GM19455 (cell line): ENCODE data around the gene SPPL3.

Experiments used
- ATAC-seq: cut with Tn5 transposase; IDR thresholded peaks from one replicate; pipeline ENCODE4 v1.9.1; 2021; ENCODE audit not compliant: unreplicated experiment

The SPPL3 gene

DNA sequence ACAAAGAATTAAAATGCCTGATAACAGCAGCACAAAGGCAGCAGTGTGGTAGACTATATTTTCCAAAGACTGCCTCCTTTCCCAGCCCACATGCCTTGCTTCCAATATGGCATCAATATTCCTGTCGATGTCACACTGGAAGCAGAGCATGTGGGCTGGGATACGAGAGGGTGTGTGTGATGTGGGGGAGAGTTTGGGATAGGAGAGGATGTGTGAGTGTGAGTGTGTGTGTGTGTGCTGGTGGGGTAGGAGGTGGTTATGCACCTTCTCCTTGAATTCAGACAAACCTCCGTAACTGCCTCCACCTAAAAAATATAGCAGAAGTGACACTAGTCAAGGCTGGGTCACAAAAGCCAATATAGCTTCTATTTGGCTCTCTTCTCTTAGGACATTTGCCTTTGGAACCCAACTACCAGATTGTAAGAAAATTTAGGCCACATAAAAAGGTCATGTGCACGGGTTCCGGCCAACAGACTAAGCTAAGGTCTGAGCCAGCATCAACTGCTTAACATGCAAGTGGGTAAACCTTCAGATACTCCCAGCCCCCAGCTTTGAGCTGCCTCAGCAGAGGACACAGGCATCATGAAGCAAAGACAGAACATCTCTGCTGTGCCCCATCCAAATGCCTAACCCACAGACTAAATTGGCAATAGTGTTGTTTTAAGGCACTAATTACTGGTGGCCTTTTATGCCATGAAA lies 29.5 kb downstream of the SPPL3 start:
- ATAC-seq, result no peak

DNA sequence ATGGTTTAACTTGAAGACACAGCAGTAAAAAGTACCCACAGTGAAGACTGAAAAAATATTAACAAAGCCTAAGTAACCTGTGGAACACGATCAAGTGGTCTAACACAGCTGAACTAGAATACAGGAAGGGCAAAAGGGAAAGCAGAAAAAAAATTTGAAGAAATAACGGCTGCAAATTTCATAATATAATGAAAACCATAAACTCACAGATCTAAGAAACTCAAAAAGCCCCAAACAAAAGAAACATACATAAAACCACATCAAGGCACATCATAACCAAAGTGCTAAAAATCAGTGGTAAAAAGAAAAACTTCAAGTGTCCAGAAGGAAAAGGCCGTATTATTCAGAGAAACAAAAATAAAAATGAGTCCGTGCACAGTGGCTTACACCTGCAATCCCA lies 30.9 kb downstream of the SPPL3 start:
- no peak for ATAC-seq

DNA sequence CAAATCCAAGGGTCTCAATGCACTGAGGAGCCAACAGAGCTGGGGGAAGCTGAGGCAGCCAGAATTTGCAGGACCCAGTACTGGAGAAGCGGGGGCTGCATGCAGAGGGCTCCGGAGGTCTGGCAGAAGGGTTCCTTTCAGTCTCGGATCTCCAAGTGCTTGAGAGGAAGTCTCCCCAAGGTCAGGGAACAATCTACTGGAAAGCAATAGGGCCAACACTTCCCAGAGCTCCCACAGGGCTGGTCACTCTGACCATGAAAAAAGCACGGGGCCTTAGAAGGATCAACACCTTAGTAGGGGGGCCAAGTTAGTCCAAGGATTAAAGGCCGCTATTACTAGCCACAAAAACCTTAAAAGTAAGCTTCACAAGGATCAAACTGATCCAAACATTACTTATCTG lies 31.7 kb downstream of the SPPL3 start:
- no peak for ATAC-seq

DNA sequence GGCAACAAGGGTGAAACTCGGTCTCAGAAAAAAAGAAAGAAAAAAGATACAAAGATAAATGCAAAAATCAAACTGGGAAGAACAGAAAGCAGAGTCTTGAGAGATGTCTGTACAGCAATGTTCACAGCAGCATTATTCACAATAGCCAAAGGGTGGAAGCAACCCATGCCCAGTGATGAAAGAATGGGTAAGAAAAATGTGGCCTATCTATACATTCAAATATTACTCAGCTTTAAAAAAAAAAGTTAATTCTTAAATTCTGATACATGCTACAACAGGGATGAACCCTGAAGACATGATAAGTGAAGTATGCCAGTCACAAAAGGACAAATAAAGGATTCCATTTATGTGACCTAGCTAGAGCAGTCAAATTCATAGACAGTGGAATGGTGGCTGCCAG lies 33.7 kb downstream of the SPPL3 start:
- ATAC-seq, result no peak

DNA sequence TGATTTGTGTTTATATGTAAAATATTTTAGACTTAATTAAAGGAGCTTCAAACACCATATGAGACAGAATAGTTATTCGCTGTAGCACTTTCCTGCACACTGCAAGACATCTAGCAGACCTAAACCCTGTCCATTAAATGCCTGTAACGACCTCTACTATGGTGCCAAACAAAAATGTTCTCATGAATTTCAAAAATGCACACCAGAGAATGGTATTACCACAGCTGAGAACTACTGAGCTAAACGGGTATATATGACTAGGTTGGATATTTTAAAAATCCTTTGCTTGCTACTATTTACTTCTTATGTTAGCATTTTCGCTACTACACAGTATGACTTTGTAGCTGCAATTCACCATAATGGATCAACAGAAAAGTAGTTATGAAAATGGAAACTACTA lies 34.8 kb downstream of the SPPL3 start:
- ATAC-seq, result no peak

DNA sequence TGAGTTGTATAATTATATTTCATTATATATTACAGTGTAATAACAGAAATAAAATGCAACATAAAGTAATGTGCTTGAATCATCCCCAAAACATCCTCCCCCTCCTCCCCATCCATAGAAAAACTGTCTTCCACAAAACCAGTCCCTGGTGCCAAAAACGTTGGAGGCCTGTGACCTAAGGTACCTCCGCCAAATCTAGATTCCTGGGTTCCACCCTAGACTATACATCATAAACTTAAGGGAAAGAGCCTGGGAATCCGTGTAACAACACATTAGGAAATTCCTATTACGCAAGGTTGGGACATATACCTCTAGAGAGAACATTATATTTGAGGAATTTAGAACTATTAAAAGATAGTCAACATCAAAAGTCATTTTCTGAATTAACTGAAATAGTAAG lies 38.0 kb downstream of the SPPL3 start:
- ATAC-seq, result no peak

DNA sequence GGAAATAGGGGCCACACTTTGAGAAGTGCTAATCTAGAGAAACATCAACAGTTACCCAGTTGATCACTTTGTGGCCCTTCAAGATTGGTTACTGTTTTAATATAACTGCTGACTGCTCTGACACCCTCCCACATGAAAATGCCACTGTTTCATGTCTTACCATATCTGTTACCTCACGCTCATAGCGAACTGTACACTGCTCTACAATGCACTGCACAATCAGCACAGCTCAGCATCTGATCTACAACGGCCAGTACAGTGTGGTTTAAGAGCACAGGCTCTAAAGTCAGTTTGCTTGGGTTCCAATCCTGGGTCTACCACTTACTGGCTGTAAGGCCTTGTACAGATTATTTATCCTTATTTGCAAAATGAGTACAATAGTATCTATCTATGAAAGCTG lies 39.1 kb downstream of the SPPL3 start:
- ATAC-seq, result no peak

DNA sequence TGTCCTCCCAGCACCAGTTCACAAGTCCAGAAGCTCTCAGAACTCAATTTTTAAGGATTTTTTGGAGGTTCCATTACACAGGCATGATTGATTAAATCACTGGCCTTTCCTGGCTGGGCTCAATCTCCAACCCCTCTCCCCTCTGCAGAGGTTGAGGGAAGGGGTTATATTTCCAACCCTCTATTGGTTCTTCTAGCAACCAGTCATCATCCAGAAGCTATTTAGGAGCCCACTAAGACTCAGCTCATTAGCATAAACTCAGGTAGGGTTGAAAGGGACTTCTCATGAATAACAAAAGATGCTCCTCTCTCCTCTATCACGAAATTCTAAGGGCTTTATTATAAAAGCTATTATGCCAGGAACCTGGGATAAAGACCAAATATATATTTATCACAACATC lies 41.5 kb downstream of the SPPL3 start:
- ATAC-seq, result no peak

DNA sequence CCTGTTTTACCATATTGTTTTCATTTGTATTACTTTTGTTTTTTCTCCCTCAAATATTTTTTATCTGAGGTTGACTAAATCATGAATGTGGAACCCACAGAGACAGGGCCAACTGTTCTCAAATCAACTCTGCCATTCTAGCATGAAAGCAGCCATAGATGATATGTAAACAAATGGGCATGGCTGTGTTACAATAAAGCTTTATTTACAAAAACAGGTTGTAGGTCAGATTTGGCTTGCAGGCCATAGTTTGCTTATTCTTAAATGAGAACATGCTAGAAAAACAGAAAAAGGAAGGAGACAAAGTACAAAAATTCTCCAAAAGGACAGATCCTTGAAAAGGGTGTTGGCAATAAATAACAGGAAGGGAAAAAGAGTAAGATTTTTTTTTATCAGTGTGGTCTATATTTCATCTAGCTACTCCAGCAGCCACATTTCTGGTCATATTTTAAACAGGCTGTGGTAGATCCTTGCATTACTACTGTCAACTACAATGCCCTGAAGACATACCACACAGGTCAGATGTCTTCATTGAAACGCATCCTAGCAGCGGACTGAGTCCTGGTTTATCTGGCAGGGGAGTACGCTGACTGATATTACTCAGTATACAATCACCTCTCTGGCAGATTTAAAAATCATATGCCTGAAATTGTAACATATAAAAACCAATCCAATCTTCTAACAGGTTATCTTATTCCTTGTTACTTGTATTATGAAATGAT lies 42.9 kb downstream of the SPPL3 start:
- no peak for ATAC-seq

DNA sequence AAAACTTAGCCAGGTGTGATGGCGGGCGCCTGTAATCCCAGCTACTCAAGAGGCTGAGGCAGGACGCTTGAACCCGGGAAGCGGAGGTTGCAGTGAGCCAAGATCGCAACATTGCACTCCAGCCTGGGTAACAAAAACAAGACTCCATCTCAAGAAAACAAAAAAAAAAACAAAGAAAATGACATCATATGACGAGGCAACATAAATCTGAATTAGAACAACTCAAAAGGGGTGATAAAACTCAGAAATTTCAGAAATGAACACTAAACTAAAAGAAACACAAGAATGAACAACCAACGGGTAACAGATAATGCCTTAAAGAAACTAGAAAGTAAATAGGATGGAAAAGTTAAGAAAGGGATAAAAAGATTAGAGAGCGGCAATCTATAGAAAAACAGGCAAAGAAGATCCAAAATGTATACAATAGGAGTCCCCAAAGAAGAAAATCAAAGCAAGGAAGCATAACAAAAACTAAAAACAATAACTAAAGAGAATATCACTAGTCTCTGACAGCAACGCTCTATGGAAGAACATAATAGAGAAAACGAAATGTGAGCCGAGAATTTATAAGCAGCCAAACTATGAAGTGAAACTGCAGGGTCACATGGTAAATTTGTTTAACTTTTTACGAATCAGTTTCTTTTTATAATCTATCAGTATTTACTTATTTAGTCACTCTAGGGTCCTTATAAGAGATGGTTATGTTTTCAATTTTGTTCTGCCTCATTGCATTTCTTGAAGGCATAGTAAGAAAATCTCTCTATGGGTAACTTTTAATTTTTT lies 45.7 kb downstream of the SPPL3 start:
- ATAC-seq, result no peak

DNA sequence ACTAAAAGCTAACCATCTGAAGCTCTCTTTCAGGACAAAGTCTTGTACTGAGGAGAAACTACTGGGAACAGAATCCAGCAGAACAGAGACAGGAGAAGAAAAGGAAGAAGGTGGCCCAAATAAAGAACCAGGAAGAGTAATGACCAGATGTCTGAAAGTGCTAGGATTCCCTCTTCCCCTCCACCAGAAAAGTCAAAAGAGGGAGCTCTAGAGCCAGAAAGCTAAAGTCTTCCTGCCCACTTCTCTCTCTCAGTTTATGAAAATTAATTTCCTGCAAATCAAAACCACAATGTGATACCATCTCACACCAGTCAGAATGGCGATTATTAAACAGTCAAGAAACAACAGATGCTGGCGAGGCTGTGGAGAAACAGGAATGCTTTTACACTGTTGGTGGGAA lies 47.2 kb downstream of the SPPL3 start:
- no peak for ATAC-seq

DNA sequence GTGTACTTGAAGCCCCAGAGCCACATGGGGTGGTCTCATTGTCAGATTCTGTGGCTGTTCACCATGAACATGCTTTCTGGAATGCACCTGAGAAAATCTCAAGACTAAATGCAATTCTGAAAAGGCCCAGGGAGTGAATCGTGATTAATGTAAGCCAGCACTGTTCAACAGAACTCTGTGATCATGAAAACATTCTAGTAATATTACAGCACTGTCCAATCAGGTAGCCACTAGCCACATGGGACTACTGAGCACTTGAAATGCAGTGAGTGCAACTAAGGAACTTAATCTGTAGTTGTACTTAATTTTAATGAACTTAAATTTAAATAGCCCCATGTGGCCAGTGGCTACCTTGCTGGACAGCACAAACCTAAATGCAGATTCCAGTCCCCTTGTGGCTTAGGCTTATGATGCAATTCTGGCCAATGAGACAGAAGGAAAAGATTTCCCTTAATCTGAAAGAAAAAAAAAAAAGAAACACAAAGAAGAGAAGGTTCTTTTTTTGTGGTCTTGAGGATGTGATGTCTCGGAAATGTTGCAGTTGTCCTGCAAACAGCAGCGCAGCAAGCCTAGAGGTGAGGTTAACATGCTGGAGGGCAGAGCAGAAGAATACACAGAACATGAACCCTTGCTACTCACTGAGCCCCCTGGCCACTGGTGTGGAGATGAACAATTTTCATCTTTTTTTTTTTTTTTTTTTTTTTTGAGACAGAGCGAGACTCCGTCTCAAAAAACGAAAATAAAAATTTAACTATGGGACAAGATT lies 48.2 kb downstream of the SPPL3 start:
- no peak for ATAC-seq

DNA sequence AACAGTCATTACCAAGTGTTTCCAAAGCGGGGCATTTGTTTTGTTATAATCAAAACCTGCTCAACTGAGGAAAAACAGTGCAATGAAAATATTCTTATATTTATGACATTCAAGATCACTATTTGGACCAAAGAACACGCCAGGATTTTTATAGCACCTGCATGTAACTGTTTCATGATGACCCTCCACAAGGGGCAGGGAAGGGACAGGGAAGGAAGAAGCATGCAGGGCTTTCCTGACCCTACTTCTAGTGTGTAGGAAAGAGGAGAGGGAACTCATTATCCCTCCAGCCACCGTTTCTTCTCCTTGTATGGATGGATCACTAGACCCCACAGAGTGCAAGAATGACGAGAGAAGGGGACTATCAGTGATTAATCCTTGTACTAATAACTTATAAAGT lies 49.4 kb downstream of the SPPL3 start:
- ATAC-seq, result no peak

DNA sequence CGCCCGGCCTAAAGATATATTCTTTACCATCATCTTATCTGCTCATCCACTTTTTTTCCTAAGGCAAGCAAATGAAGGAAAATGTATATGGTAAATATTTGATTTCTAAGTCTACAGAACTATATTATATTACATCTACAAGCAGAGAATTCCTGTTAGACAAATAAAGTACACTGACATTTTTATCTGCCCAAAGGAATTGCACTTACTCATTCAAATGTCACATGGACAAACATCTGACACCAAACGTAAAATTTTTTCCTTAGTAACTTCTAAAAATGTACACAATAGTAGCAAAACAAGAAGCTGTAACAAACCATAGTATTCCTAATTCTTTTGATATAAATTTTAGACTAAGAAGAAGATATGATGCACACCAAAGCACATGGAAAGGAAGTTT lies 51.0 kb downstream of the SPPL3 start:
- no peak for ATAC-seq

DNA sequence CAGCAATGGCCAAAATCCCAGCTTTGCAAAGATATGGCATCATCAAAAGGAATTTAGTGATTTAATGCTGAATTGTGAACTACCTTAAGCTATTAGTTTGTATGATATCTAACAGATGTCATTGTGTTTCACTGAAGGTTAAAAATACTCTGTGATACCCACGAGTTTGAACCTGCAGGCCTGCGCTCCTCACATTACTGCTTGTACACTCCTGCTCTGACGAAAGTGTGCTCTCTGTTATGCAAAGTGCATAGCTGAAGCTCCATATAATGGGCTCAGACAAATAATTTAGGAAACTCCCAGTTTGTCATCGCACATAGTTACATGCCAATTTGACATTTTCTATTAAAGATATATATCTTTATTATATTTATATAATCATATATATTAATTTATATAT lies 52.2 kb downstream of the SPPL3 start:
- no peak for ATAC-seq

DNA sequence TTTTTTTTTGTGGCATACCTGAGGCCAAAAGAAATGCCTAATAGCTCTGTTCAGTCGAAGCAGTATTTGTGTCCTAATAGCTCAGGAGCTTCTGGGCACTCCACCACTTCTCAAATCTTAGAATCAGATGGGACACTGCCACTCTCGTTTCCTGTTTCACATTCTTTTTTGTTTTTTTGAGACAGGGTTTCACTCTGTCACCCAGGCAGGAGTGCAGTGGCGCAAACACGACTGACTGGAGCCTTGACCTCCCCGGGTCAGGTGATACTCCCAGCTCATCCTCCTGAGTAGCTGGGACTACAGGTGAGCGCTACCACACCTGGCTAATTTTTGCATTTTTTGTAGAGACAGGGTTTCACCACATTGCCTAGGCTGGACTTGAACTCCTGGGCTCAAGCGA lies 52.7 kb downstream of the SPPL3 start:
- no peak for ATAC-seq

DNA sequence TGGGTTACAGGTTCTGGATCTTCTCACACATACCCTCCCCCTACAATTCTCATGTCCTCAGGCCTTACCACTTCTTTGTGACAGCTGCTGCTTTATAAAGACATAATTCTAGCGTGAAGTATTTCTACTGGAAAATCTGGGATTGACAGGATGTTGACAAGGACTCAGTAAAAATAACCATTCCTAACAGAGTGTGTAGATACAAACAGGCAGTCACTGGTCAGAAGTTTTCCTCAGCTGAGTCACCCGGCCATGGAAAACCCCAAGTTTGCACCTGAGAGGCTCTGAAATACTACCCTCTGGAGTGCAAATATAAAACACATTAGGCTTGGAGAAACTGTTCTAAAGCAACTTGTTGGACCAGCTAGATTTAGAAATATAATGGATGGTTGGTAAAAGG lies 54.4 kb downstream of the SPPL3 start:
- no peak for ATAC-seq

DNA sequence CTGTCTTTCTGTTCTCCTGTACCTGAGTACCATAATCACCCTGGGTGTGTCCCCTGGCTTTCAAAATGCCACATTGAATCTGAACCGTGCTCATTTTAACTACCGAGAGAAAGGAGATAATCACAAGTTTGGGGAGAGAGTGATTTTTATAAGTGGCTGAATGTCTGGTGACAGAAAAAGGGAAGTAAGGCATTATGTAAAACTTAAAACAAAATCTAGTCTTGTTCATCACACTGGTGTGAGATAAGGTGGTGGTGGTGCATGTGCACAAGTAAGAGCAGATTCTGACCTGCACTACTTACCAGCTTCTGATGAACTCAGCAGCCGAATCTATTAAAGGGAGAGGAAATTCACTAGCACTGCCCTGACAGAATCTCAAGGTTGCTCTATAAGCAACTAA lies 56.3 kb downstream of the SPPL3 start:
- ATAC-seq, result peak; percentile 53

DNA sequence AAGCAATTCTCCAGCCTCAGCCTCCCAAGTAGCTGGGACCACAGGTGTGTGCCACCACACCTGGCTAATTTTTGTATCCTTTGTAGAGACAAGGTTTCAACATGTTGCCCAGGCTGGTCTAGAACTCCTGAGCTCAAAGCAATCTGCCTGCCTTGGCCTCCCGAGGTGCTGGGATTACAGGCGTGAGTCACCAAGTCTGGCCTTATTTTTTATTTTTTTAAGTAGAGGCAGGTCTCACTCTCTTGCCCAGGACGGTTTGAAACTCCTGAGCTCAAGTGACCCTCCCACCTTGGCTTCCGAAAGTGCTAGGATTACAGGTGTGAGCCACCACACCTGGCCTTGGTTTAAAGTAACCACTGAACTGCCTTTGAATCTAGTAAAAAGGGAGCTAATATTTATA lies 56.8 kb downstream of the SPPL3 start:
- peak; percentile 10 for ATAC-seq

DNA sequence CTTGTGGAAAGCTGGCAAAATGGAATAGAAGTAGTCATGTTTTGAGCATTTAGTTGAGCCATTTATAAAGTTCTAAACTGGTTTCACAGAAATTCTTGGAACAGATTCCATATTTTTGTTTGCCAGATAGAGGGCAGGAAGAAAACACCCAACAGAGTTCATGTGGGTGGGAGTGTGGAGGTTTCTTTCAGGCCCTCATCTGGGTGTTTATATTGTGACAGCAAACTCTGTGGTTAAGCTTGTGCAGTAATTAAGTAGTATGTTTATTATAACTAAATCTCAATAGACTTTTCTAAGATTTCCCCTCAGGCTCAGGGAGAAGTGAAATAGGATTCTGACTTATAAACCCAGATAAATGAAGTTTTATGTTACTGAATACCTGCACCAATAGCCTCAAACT lies 57.4 kb downstream of the SPPL3 start:
- ATAC-seq, result no peak

DNA sequence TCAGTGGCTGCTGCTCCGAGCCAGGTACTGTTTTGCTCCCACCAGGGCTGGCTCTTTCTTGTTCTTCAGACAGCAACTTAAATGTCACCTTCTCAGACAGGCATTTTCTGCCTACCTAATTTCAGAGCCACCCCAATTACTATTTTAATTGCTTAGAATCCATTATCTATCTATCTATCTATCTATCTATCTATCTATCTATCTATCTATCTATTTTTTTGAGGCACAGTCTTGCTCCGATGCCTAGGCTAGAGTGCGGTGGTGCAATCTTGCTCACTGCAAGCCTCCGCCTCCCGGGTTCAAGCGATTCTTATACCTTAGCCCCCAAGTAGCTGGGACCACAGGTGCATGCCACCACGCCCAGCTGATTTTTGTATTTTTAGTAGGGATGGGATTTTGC lies 58.5 kb downstream of the SPPL3 start:
- no peak for ATAC-seq
